ENCODE results near the gene OGFR.

DNA sequence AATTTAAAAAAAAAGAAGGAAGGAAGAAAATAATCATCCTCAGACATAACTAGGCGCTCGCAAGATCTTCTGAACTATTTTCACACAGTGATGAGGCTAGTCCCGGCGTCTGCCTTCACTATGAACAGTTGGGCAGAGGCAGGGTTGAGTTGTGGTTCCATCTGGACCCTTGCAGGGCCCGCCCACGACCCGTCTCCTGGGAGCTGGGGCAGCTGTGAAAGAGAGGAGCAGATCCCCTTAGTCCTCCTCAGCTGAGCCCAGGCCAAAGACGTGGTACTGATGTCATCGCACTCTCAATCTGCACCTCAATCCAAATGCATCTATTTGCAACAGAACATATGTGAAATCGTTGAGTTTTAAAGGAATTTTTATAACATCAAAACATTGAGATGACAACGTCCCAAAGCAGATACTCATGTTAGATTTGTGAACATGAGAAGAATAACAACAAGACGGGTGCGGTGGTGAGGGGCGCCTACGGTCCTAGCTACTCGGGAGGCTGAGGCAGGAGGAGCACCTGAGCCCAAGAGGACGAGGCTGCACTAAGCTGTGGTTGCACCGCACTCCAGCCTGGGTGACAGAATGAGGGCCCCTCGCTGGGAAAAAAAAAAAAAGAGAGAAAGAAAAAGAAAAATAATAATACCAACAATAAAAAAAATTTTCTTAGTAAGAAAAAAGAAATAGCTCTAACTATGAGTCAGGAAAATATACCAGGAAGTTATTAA, 41.7 kb downstream of the OGFR start:
- TF ChIP-seq POLR2AphosphoS5 (IDR thresholded peaks at IDR 0.05; ENCODE audit: low read depth, low read length) (no peak), POLR2A (IDR thresholded peaks at IDR 0.05; ENCODE audit: low read depth, low read length) (no peak)

Data from GM12892 (cell line).